ENCODE results near the gene PSG6. TPM values are rescaled to one million over a fixed set of nuclear protein-coding genes. Genes with fewer than 3 reads are reported as not detected.
"Not testable (repeated sequence)": the region's sequence is repeated elsewhere in the genome, so short reads cannot be mapped to it uniquely, and the experiment has no call there.

Gene PSG6
- total and polyA plus RNA-seq, 10 of the 15 experiments (the other 5 are each of a cell fraction or from before 2014, with no cell fraction given): not detected

DNA sequence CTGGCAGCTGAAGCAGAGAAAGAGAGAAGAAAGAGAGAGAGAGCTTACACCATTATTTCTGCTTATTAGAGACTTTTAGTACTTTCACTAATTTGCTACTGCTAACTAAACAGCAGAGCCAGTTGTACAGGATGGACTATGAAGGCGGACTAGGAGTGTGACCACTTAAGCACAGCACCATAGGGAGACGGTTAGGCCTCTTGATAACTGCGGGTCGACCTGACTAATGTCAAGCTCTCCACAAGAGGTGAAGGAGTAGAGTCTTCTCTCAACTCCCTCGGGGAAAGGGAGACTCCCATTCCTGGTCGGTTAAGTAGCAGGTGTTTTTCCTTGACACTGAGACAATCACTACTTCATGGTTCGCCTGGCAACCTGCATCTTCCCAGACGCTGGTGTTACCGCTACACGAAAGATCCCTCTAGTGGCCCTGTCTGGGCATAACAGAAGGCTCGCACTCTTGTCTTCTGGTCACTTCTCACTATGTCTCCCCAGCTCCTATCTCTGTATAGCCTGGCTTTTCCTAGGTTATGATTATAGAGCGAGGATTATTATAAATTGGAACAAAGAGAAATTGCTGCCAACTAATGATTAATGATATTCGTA lies 24.6 kb upstream of the PSG6 start:
- POLR2A ChIA-PET: no interaction called here
- CTCF ChIA-PET: interaction anchor here (1.0 kb wide), 1 partner anchor 10 kb away, joined by 3 read pairs; no protein-coding TSS in a partner anchor

GRCh38 chr19:42937107-42937506 lies 19.4 kb upstream of the PSG6 start, which contains the start of gene PSG7:
TSS of gene PSG7 (minus strand) at chr19:42937207. CDS start at chr19:42937076, 131 bp downstream.
- 14% methylated on average over 3 of the region's 3 CpGs for WGBS (ENCODE audit: insufficient coverage, insufficient replicate concordance, low lambda C conversion rate, missing lambda C conversion rate)

More for the DNA sequence above, 24.6 kb upstream of the PSG6 start:
- no TSS peak for BruUV-seq (replicated peaks)
- Histone ChIP-seq H4K20me1 (ENCODE audit: control insufficient read depth, insufficient read depth) (no peaks in the 10 kb centered on the region), H3K4me2 (ENCODE audit: control insufficient read depth, insufficient read depth) (no peak overlapping the region), H3K9me3 (replicated peaks; ENCODE audit: control insufficient read depth, insufficient read depth, low read length) (no peaks in the 10 kb centered on the region), H3K4me3 (no peak overlapping the region), H2AFZ (ENCODE audit: control insufficient read depth, low read depth, low read length) (no peak overlapping the region), H3K9ac (ENCODE audit: control insufficient read depth, insufficient read depth, low read length) (no peak overlapping the region), H3K27me3 (replicated peaks in 1 of 2; ENCODE audit: control insufficient read depth in 2 of 2, insufficient read depth in 2 of 2, low read length in 1 of 2) (no peaks in the 10 kb centered on the region; a peak in 1 of 4 replicates), H3K36me3 (ENCODE audit: control insufficient read depth in 2 of 2, insufficient read depth in 2 of 2, low read length in 1 of 2) (no peaks in the 10 kb centered on the region), H3K27ac (ENCODE audit: control insufficient read depth, insufficient read depth) (no peak overlapping the region), H3K4me1 (ENCODE audit: control insufficient read depth, insufficient read depth, low read length) (no peaks in the 10 kb centered on the region), H3K79me2 (ENCODE audit: control insufficient read depth, insufficient read depth, low read length) (no peaks in the 10 kb centered on the region)
- no peak for DNase-seq (ENCODE audit: low read depth, low spot score)
- 20% methylated on average over 13 of the region's 13 CpGs for WGBS (ENCODE audit: insufficient coverage, insufficient replicate concordance, low lambda C conversion rate, missing lambda C conversion rate)
- TF ChIP-seq POU2F2 (IDR thresholded peaks at IDR 0.05; ENCODE audit: borderline replicate concordance, low read depth, low read length) (no peak), CTCF (IDR thresholded peaks at IDR 0.05 in 2 of 3, conservative IDR thresholded peaks at IDR 0.05 in 1 of 3; ENCODE audit: control insufficient read depth in 2 of 3, extremely low read depth in 1 of 3, insufficient read depth in 1 of 3, low read depth in 3 of 3, low read length in 3 of 3) (peak; percentile 12 to 40 (median 33); a peak in 4 of 6 replicates)
- ChIA-PET SMC1A (ENCODE audit: uncharacterized antibody, unreplicated experiment) (no interaction called here), RAD21 (ENCODE audit: unreplicated experiment) (no interaction called here)
- in situ Hi-C loops (cut with MboI): no loop called here
- intact Hi-C loops (cut with micrococcal nuclease; ENCODE audit: unreplicated experiment): no loop called here
- no peak for ATAC-seq
- no peak for FAIRE-seq

GRCh38 chr19:42934726-42935125 lies 17.0 kb upstream of the PSG6 start:
- H3K4me2 ChIP-seq (ENCODE audit: control insufficient read depth, insufficient read depth); in situ Hi-C loops (cut with MboI); H3K36me3 ChIP-seq (ENCODE audit: control insufficient read depth in 2 of 2, insufficient read depth in 2 of 2, low read length in 1 of 2); POLR2A ChIA-PET; H4K20me1 ChIP-seq (ENCODE audit: control insufficient read depth, insufficient read depth); DNase-seq (ENCODE audit: low read depth, low spot score); CTCF ChIA-PET; H2AFZ ChIP-seq (ENCODE audit: control insufficient read depth, low read depth, low read length); H3K9me3 ChIP-seq (replicated peaks; ENCODE audit: control insufficient read depth, insufficient read depth, low read length); FAIRE-seq; RAD21 ChIA-PET (ENCODE audit: unreplicated experiment); H3K9ac ChIP-seq (ENCODE audit: control insufficient read depth, insufficient read depth, low read length); ATAC-seq; H3K27ac ChIP-seq (ENCODE audit: control insufficient read depth, insufficient read depth); BruUV-seq (replicated peaks); SMC1A ChIA-PET (ENCODE audit: uncharacterized antibody, unreplicated experiment); H3K4me1 ChIP-seq (ENCODE audit: control insufficient read depth, insufficient read depth, low read length); H3K79me2 ChIP-seq (ENCODE audit: control insufficient read depth, insufficient read depth, low read length); H3K27me3 ChIP-seq (replicated peaks in 1 of 2; ENCODE audit: control insufficient read depth in 2 of 2, insufficient read depth in 2 of 2, low read length in 1 of 2); H3K4me3 ChIP-seq: not testable (repeated sequence)
- intact Hi-C loops (cut with micrococcal nuclease; ENCODE audit: unreplicated experiment): loop anchor here (10.0 kb wide), 1 partner anchor 150 kb away; the partner anchor contains the start of gene PSG2

More at GRCh38 chr19:42937107-42937506, 19.4 kb upstream of the PSG6 start, which contains the start of gene PSG7:
- CTCF ChIA-PET; FAIRE-seq; H4K20me1 ChIP-seq (ENCODE audit: control insufficient read depth, insufficient read depth); H2AFZ ChIP-seq (ENCODE audit: control insufficient read depth, low read depth, low read length); H3K9me3 ChIP-seq (replicated peaks; ENCODE audit: control insufficient read depth, insufficient read depth, low read length); POLR2A ChIA-PET; in situ Hi-C loops (cut with MboI); H3K4me2 ChIP-seq (ENCODE audit: control insufficient read depth, insufficient read depth); DNase-seq (ENCODE audit: low read depth, low spot score); H3K36me3 ChIP-seq (ENCODE audit: control insufficient read depth in 2 of 2, insufficient read depth in 2 of 2, low read length in 1 of 2); H3K4me3 ChIP-seq; H3K9ac ChIP-seq (ENCODE audit: control insufficient read depth, insufficient read depth, low read length); H3K27ac ChIP-seq (ENCODE audit: control insufficient read depth, insufficient read depth); H3K79me2 ChIP-seq (ENCODE audit: control insufficient read depth, insufficient read depth, low read length); BruUV-seq (replicated peaks); ATAC-seq; H3K4me1 ChIP-seq (ENCODE audit: control insufficient read depth, insufficient read depth, low read length); SMC1A ChIA-PET (ENCODE audit: uncharacterized antibody, unreplicated experiment); H3K27me3 ChIP-seq (replicated peaks in 1 of 2; ENCODE audit: control insufficient read depth in 2 of 2, insufficient read depth in 2 of 2, low read length in 1 of 2); RAD21 ChIA-PET (ENCODE audit: unreplicated experiment): not testable (repeated sequence)
- intact Hi-C loops (cut with micrococcal nuclease; ENCODE audit: unreplicated experiment): loop anchor here (10.0 kb wide), 1 partner anchor 148 kb away; the partner anchor contains the start of gene PSG2

Data from GM12878 (cell line).